Measurements from ENCODE around the gene RIC8A.

Gene RIC8A

GRCh38 chr11:250740-251299 lies 43.3 kb downstream of the RIC8A start:
- DNase-seq = no peak

GRCh38 chr11:251550-251949 lies 44.0 kb downstream of the RIC8A start:
- DNase-seq = no peak

- no peak for DNase-seq
Observed at GRCh38 chr11:252666-253065, 45.2 kb downstream of the RIC8A start.

GRCh38 chr11:253160-253885 lies 45.8 kb downstream of the RIC8A start:
- no peak for DNase-seq

GRCh38 chr11:253886-254270 lies 46.4 kb downstream of the RIC8A start:
- DNase-seq = no peak

GRCh38 chr11:255176-255575 lies 47.7 kb downstream of the RIC8A start:
- no peak for DNase-seq

GRCh38 chr11:255816-256215 lies 48.3 kb downstream of the RIC8A start:
- DNase-seq = no peak

GRCh38 chr11:256952-257737 lies 49.6 kb downstream of the RIC8A start:
- DNase-seq = no peak

- no peak for DNase-seq
Observed at GRCh38 chr11:257766-258493, 50.4 kb downstream of the RIC8A start.

- DNase-seq = no peak
Observed at GRCh38 chr11:259413-259812, 51.9 kb downstream of the RIC8A start.

- no peak for DNase-seq
Observed at GRCh38 chr11:261624-262023, 54.1 kb downstream of the RIC8A start.

Measured in cortex of kidney (tissue), 1 donor.